Measurements from ENCODE around the gene SULT2A1.
"Not testable (repeated sequence)": the region's sequence is repeated elsewhere in the genome, so short reads cannot be mapped to it uniquely, and the experiment has no call there.

The SULT2A1 gene, protein sequence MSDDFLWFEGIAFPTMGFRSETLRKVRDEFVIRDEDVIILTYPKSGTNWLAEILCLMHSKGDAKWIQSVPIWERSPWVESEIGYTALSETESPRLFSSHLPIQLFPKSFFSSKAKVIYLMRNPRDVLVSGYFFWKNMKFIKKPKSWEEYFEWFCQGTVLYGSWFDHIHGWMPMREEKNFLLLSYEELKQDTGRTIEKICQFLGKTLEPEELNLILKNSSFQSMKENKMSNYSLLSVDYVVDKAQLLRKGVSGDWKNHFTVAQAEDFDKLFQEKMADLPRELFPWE

GRCh38 chr19:47886010-47886559 lies at the start of gene SULT2A1:
Gene SULT2A1 (minus strand): TSS chr19:47886315. CDS start chr19:47886257, 58 bp downstream.
- no peak for DNase-seq

DNA sequence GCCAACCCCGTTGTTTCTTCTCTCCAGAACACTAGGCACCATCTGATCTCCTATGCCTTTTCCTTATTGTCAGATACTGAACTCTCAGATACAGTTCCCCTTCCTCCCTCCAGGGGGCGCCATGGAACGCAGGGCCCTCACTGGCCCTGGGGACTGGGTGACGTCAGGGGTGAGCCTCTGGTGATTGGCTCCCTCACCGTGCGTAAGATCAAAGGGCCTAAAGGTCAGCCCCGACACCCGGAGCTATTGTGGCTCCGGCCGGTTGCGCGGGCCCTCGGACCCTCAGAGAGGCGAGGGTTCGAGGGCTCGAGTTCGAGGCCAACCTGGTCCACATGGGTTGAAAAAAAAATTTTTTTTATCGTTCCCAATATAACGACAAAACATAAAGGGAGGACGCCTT lies 42.5 kb upstream of the SULT2A1 start:
- not testable (repeated sequence) for DNase-seq

GRCh38 chr19:47920107-47920506 lies 34.0 kb upstream of the SULT2A1 start:
- DNase-seq, result not testable (repeated sequence)

DNA sequence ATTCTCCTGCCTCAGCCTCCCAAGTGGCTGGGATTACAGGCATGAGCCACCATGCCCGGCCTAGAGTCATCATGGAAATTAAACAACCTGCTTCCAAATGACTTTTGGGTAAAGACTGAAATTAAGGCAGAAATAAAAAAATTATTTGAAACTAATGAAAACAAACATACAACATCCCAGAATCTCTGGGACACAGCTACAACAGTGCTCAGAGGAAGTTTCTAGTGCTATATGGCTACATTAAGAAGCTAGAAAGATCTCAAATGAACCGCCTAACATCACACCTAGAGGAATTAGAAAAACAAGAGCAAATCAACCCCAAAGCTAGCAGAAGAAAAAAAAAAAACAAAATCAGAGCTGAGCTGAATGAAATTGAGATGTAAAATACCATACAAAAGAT lies 24.1 kb upstream of the SULT2A1 start:
- DNase-seq, result not testable (repeated sequence)

DNA sequence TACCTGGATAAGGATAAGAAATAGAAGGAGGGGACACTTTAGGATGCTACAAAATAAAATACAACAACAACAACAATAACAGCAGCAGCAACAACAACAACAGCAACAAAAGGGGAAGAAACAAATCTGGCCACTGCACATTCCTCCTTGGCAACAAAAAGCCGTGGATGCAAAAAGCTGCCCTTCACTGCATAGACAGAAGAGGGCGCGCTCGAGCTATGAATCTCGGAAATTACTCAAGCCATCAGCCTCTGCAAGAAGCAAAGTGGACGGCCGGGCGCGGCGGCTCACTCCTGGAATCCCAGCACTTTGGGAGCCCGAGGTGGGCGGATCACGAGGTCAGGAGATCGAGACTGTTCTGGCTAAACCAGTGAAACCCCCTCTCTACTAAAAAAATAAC lies 23.2 kb upstream of the SULT2A1 start:
- DNase-seq, result not testable (repeated sequence)

DNA sequence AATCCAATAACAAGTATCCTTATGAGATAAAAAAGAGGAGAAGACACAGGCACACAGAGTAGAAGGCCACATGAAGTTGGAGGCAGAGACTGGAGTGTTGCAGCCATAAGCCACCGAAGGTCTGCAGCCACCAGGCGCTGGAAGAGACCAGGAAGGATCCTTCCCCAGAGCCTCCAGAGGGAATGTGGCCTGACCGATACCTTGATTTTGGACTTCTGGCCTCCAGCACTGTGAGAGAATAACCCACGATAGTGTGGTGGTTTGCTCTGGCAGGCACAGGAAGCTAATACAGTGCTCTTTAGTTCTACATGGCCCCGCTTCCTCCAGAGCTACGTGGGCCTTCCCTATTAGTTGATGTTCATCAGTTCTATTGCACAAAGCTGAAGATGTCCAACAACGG lies 15.3 kb upstream of the SULT2A1 start:
- no peak for DNase-seq

GRCh38 chr19:47899335-47899734 lies 13.2 kb upstream of the SULT2A1 start:
- no peak for DNase-seq

DNA sequence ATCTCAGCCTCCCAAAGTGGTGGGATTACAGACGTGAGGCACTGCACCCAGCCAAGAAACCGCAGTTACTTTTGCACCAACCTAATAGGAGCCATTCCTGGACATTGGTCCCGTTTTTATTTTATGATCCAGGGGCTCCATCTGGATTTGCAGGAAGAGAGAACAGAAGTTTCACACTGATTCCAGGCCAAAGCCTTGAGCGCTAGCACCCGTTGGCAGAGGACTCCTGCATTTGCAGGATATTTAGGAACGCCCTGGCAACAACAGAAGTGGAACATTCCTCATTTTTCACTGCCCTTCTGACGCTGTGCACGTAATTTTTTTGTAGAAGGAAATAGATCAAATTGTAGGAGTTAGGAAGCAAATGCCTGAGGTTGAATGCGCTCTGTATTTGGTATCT lies 11.7 kb upstream of the SULT2A1 start:
- no peak for DNase-seq

DNA sequence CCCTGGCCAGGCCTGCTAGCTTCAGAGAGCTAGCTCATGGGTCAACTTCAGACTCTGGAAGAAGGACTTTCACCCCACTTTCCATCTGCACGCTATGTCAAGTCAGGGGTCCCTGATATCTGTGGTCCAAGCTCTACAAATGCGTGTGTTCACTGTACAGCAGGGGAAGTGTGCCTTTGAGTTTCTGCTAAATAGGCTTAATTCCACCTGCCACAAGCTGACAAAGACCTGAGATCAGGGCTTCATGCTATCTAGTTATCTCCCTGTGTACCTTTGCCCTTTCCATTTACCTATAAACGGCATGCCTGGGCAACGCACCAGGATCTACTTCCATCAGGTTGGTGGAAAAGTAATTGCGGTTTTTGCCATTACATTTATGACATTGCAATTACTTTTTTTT lies 10.7 kb upstream of the SULT2A1 start:
- DNase-seq, result no peak

DNA sequence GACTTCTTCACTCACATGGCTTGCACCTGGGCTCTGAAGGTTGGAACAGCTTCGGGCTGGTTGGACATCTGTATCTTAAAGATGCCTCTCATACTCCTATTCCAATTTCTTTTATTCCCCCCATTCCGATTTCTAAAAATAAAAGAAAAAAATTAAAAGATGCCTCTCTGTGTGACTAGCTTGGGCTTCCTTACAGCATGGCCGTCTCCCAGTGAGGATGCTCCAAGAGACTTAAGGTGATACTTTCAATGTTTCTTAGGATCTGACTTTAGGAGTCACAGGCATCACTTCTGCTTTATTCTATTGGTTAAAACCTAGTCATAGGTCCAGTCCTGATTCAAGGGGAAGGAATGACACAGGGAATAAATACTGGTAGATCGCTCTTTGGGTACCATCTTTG lies 9.9 kb upstream of the SULT2A1 start:
- no peak for DNase-seq

- no peak for DNase-seq
Measured at GRCh38 chr19:47895165-47895782, 9.2 kb upstream of the SULT2A1 start.

- no peak for DNase-seq
Measured at GRCh38 chr19:47891923-47892666, 6.0 kb upstream of the SULT2A1 start.

GRCh38 chr19:47891622-47891922 lies 5.5 kb upstream of the SULT2A1 start:
- DNase-seq, result no peak

- DNase-seq, result no peak
Measured at GRCh38 chr19:47890865-47891621, 4.9 kb upstream of the SULT2A1 start.

DNA sequence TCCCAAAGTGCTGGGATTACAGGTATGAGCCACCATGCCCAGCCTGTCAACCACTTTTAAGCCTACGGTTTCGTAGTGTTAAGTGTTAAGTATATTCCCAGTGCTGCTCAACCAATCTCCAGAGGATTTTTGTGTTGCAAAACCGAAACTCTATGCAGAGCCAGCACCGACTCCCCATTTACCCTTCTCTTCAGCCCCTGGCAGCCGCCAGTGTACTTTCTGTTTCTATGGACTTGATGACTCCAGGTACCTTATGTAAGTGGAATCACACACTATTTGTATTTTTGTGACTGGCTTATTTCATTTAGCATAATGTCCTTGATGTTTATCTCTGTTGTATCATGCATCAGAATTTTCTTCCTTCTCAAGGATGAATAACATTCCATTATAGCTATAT lies 1.1 kb downstream of the SULT2A1 start:
- DNase-seq, result no peak

DNA sequence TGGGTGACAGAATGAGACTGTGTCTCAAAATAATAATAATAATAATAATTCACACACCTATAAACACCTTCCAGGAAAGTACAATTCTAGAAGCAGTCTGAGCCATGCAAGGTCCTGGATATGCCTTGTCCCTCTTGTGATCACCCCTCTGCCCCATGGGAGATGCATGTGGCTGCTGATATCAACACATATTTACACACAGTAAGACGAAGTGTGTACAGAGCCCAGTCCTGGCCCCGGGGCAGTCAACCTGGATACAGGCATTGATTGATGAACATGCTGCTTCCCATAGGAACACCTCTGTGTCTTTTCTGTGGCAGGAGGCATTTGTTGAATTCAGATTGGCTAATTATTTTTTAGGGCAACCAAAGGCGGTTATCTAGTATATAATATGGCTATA lies 3.2 kb downstream of the SULT2A1 start:
- DNase-seq, result no peak

- no peak for DNase-seq
Measured at GRCh38 chr19:47881757-47882156, 4.4 kb downstream of the SULT2A1 start.

GRCh38 chr19:47879385-47879784 lies 6.7 kb downstream of the SULT2A1 start:
- DNase-seq, result not testable (repeated sequence)

- DNase-seq, result no peak
Measured at GRCh38 chr19:47878906-47879305, 7.2 kb downstream of the SULT2A1 start.

DNA sequence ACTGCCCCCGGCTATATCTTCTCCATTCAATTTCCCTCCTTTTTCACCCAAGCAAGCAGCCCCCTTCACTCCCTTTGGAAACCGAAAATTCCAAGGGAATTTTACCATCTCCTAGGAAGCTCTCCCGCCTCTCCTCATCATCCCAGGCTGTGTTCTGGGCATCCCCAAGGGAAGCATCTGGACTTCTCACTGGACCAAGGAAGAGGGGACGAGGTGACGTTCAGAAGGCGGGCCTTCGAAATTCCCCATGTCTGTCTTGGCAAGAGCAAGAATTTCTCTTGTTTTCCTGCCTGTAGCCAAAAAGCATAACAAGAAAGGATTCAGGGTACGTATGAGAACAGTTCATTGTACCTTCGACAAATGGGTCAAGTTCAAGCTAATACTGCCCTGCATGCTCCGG lies 20.9 kb downstream of the SULT2A1 start:
- DNase-seq, result no peak

GRCh38 chr19:47863514-47863936 lies 22.6 kb downstream of the SULT2A1 start:
- peak in 53 of 58 donors; percentile 6 to 84 (median 51) for DNase-seq

DNA sequence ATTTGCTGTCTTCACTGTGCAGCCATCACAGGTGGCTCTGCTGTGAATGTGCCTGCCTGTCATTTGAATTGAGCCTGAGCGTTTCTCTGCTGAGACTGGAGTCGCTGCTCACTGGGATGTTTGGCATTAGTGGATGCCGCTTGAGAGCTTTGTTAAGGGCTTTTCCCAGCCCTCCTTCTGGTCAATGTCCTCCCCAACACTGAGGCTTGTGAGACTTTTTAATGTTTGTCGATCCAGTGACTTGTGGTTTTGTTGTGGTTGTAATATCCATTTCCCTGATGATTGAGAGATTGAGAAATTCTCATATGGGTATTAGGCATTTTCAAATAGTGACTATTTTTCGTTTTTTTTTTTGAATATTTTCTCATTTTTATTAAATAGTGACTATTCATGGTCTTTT lies 24.5 kb downstream of the SULT2A1 start:
- DNase-seq, result no peak

Data from anterior cingulate cortex (tissue), 58 donors.